Liver (tissue), 2 donors: ENCODE measurements around the gene SIMC1.

ENCODE experiments used
- GABPA ChIP-seq, 2 donors: IDR thresholded peaks in 1 of 2; conservative IDR thresholded peaks in 1 of 2; 2 replicates each; pipeline ENCODE4 v1.6.1; 2016; ENCODE audit warnings: antibody characterized with exemption in 2 of 2, mild to moderate bottlenecking in 1 of 2, moderate library complexity in 1 of 2
- SP1 ChIP-seq: IDR thresholded peaks from 2 replicates; pipeline ENCODE4 v1.6.1; 2018; ENCODE audit warnings: antibody characterized with exemption, mild to moderate bottlenecking
- donor health status: healthy.

DNA sequence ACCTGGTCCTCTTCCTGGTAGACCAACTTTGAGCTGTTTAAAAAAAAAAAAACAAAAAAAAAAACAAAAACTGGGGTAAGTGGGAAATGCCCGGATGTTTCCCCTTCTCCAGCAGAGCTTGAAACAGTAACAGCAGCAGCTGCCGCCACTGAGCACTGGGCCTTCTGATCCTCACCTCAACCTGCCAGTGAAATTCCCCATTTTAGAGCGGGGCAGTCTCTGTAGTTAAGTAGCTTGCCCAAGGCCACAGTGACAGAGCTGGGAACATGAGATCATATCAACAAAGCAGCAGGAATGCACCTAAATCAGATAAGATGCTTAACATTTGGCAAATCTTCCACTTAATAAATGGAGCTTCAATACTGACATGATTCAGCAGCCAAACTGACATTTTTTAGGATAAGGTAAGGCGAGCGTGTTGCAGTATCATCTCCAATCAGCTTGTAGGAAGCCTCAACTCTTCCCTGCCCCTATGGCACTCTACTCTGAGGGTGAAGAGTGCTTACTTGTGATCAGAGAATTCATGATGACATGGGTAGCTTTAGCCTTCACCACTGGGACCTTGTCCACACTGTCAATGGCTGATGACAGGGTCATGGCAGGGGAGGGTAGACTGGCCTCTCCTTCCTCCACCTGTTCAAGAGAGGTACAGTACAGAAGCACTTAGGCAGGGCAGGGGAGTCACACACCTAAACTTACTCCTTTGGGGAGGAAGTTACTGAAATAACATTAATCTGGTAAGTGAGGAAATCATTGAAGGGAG, 114.1 kb downstream of the SIMC1 start:
- TF ChIP-seq GABPA (IDR thresholded peaks at IDR 0.05 in 1 of 2, conservative IDR thresholded peaks at IDR 0.05 in 1 of 2) (no peak), SP1 (no peak)
